D341Med (cell line): ENCODE measurements around the gene RAB1B.

Source experiments
- DNase-seq: peaks from one replicate; pipeline ENCODE4 v3.0.0; 2012; ENCODE audit warnings: low spot score

Gene RAB1B

GRCh38 chr11:66268244-66268951, at the start of gene RAB1B:
Gene RAB1B, plus strand, starts transcription at chr11:66268639. Its CDS starts 41 bp downstream, at chr11:66268680.
- DNase-seq, result peak; percentile 98

DNA sequence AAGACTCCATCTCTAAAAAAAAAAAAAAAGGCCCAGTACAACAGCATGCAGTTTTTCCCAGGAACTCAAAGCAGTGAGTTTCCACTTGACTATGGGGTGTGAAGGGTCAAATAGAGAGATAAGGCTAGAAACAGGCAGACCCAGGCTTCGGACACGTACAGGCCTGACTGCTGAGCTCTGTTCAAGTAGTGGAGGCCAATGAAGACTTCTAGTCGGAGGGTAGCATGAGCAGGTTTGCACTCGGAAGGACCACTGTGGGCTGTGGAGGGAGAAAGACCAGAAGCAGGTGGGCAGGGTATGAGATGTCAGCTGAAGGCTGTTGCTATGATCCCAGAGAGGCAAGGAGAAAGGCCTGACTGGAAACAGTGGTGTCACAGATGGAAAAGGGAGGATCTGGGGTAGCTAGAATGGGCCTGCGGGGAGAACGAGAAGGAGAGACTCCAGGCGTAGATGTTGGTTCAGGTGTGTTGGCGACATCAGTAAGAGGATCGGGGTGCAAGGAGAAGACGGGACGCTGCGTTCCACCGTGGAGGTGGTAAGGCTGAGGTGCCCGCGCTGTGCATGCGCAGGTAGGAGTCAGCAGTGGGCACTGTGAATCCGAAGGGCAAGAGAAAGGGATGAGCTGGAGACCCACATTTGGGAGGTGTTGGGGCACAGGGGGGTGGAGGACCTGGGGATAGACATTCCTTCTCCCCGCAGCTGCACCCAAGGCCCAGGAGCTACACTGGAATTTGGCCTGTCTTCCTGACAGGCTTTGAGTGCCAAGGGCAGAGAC, 49.4 kb upstream of the RAB1B start:
- DNase-seq, result no peak

DNA sequence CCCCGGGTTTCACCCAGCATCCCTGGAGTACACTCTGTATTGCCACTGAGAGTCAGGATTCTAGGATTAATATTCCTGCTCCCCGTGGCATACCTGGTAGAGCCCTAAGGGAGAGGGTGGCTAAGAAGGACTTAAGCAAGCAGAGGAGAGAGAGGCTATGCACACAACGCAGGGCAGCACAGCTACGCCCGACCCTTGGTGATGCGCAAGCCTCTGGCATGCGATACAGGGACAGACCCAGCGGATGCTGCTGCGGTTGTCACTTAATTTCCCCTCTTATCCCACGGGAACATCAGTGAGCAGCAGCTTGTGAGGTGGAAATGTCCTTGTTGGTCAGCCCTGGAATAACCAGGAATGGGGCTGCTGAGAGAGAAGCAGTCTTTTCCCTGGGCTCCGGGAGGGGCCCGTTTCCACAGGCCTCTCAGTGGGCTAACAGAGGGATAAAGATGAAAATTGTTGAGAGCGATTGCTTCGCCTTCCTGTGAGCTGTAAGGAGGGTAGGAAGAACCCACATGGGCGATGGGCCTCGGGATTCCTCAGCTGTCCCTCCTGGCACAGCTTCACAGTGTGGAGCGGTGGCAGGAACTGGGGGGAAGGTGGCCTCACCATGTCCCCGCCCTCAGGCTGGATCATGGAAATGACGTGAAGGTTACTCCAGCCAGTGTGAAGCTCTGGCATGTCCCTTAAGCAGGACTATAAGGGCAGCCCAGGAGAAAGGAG, 48.4 kb upstream of the RAB1B start:
- DNase-seq, result no peak

GRCh38 chr11:66220566-66220935, 47.9 kb upstream of the RAB1B start:
- DNase-seq, result no peak

- no peak for DNase-seq
Observed at GRCh38 chr11:66221012-66221411, 47.4 kb upstream of the RAB1B start.

DNA sequence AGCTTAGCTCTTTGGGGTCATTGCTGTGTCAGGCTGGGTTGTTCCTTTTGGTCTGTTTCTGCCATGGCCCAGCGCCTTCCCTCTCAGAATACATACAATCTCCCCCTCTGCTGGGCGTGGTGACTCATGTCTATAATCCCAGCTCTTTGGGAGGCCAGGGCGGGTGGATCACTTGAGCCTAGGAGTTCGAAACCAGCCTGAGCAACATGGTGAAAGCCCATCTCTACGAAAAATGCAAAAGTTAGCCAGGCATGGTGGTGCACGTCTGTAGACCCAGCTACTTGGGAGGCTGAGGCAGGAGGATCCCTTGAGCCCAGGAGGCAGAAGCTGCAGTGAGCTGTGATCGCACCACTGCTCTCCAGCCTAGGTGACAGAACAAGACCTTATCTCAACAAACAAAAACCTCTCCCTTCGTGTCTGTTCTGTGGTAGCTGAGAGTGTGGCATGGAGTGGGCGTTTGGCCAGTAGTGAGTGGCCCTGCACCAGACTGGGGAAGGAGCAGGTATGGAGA, 46.7 kb upstream of the RAB1B start:
- no peak for DNase-seq

DNA sequence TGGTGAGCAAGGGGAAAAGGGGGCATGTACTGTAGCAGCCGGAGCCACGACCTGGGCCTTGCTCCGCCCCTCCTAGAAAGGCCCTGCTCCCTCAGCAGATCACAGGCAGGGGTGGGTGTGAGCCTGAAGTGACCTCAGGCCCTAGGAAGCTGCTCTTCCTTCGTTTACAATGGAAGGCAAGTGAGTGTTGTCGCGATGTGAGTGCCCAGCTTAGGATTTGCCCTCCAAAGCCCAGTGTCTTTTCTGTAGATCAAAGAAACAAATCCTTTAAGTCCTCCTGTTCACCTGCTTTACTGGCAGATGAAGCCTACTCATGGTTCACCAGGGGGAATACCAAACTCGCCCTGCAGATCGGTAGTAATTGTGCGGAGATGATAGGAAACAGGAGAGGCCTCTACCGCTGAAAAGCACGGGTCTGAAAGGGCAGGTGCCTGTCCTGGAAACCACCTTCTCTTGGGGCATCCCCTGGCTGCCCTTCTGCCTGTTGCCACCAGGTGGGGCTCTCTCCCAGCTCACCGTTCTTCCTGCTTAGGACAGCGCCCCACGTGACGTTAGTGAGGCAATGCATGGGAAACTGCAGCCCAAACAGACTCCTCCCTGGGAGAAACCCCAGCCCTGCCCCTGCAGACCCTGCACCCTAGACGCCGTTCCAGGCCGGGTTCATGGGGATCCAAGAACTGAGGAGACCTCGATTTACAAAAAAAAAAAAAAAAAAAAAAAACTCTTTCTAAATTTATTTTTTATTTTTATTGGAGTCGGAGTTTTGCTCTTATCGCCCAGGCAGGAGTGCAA, 45.9 kb upstream of the RAB1B start:
- peak; percentile 91 for DNase-seq

DNA sequence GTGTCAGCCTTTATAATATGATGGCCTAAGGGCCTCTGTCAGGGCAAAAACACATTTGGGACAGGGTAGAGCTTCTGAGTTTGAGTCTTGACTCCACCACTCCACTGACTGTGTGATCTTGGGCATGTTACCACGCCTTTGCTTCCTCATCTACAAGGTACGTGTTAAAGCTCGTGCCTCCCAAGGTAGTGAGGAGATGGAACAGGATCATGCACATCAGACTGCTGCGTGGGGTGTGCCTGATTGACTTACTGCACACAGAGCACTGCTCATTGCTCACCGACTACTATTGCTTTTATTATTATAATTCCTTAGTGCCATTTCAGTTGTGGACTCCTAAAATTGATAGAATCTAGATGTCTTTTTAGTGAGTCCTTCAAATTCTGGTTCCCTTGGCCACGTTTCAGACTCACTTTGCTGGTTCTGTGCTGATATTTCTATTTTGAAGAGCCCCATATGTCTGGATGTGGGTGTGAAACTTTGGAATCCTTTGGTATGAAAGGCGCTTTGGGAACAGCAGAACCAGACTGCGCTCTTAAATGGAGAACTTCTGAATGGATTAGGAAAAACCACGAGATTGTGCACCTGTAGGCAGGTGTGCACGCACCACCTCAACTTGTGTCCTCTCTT, 44.1 kb upstream of the RAB1B start:
- no peak for DNase-seq

DNA sequence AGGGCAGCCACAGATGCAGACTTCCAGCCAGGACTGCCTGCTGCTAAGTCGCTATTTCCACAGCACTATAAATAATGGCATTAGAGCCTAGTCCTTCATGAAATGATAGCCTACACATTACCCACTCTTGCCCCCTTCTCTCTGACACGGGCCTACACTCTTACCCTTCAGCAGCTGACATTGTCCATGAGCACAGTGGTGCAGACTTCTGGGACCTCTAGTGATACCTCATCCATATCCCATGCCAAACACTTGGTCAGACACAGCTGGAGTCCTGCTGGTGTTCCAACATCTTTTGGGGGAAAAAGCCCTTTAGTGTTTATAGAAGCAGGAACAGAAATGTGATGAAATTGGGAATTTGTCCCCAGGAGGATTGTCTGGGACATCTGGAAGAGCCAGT, 43.4 kb upstream of the RAB1B start:
- DNase-seq, result no peak

DNA sequence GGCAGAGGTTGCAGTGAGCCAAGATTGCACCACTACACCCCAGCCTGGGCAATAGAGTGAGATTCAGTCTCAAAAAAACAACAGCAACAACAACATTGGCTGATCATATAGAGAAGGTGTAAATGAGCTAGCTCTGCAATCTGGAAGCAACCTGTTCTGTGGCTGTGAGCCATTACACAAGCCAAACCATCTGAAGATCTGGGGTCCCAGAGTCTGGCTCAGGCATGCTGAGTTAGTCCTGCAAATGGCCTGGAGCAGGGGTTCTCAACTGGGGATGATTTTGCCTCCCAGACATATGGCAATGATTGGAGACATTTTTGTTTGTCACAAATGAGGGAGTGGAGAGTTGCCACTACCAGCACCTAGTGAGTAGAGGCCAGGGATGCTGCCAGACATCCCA, 42.3 kb upstream of the RAB1B start:
- DNase-seq, result no peak

DNA sequence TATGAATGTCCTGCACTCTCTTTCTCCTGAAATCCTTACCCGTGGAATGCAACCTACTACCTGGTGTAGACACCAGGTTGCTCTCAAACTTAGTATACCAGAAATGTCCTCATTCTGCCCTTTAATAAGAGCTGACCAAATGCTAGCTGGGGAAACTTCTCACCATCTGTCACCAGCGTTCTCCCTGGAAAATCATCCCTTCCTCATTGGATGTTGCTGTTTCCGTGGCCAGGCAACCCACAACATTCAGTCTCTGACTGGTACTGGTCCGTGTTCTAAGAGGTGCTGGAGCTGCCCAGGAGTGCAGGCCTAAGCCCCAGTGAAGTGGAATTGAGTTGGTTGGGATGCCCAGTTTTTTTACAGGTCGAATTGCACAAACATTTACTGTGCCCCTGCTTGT, 40.7 kb upstream of the RAB1B start:
- no peak for DNase-seq

GRCh38 chr11:66228521-66228920, 39.9 kb upstream of the RAB1B start:
- no peak for DNase-seq

DNA sequence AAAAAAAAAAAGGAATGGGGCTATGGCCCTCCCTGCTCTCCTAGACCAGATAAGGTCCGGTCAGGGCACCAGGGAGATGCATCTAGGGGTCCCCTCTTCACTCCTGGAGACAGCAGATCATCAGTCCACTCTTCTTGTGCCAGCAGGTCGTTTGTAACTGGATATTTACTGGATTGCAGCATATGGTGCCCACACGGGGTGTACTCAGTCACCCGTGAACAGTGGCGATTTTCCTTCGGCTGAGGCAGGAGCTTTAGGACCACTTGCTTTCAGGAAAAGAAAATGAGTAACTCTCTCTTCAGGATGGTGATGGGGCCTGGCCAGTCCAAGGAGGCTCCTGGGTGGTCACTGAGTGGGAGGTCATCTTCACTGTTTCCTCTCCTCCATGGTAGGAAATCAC, 38.3 kb upstream of the RAB1B start:
- DNase-seq, result no peak

DNA sequence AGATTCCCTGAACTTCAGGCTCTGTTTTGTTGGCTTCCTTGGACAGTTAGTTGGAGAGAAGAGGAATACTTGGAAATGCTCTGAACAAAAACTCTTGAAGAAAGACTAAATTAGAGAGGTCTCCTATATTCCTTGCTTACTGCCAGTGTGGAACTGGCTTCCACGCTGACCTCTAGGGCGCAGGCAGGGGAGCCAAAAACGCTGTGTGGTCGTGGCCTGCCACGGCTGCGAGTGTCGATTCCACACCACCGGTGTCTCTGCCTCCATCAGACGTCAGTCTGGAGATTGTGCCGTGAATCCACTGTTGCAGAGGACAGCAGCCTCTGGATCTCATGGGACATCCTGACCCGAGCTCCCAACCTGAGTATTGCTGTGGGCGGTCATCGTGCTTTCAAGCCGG, 37.5 kb upstream of the RAB1B start:
- no peak for DNase-seq

DNA sequence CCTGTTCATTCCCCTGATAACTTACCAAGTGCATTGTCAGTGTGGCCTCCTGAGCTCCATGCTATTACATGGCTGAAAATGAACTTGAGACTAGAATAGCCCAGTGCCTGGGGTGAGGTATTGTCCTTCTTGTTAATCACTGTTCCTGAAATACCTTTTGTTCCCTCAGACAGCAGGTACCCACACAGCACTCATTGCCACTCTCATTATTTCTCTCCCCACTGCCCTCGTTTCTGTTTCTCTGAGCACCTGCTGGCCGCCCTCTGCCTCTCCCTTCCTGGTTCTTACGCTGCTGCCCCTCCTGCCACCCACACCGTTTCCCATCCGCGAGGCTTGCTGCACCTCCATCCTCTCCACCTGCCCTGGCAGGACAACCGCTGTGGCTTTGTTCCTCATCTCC, 36.9 kb upstream of the RAB1B start:
- DNase-seq, result no peak

GRCh38 chr11:66232769-66233168, 35.7 kb upstream of the RAB1B start:
- no peak for DNase-seq

- DNase-seq, result no peak
Observed at GRCh38 chr11:66233301-66233700, 35.1 kb upstream of the RAB1B start.

- DNase-seq, result no peak
Observed at GRCh38 chr11:66235141-66235540, 33.3 kb upstream of the RAB1B start.

DNA sequence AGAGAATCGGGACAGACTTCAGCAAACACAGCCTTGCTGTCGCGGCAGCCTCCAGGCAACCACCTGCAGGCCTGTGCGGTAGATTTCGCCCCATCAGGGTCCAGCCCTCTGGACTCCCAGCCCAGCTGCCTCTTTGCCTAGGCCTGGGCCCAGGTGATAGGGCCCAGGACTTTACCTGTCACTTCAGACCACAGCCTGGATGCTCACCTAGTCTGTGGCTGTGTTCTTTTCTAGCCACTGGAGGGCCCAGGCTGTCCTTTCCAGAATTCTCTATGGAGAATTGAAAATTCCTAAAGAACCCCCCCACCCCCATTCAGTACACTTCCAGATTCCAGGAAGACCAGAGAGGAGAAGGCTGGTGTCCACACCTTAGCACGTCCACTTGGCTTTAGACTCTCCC, 30.6 kb upstream of the RAB1B start:
- DNase-seq, result no peak

DNA sequence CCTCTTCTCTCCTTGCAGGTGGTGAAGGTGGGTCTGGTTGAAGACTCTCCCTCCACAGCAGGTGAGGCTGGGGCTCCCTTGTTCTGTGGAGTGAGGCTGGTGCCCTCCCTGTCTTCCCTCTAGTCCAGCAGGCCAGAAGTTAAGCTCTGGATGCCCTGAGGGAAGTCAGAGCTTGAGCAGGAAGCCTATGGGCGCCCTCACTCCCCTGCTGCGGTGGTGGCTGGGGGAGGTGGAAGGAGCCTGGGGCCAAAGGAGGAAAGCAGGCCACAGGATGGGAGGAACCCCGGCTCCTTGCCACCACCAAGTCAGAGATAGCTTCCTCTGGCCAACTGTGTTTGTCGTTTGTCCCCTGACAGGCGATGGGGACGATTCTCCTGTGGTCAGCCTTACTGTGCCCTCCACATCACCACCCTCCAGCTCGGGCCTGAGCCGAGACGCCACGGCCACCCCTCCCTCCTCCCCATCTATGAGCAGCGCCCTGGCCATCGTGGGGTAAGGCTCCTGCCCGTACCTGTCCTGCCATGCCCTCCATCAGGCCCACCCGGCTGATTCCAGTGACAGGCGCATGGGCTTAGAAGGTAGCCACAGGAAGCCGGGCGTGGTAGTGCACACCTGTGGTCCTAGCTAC, 29.5 kb upstream of the RAB1B start:
- no peak for DNase-seq

- DNase-seq, result no peak
Observed at GRCh38 chr11:66239511-66239910, 28.9 kb upstream of the RAB1B start.
